Central memory CD8-positive, alpha-beta T cell (primary cell): ENCODE measurements around the gene ELMO1.

Experiments used
- ATAC-seq: fragments of 150-1000 bp; cut with Tn5 transposase; replicated peaks from 2 replicates; pipeline ENCODE4 v1.10.0; 2022; ENCODE audit warnings: mild to moderate bottlenecking, moderate FRiP score, moderate number of reproducible peaks; ENCODE audit not compliant: poor library complexity, severe bottlenecking; ENCODE audit errors: extremely low read depth
- DNase-seq, 2 donors: peaks; one replicate each; pipeline ENCODE4 v3.0.0; 2021; ENCODE audit warnings: low spot score in 2 of 2
- H3K27ac Mint-ChIP-seq: one replicate; pipeline ENCODE4 v1.8.0; 2022; ENCODE audit warnings: low read depth, mild to moderate bottlenecking, moderate library complexity, mixed read lengths
- H3K27me3 Mint-ChIP-seq: one replicate; pipeline ENCODE4 v1.8.0; 2022; ENCODE audit warnings: mixed read lengths
- H3K36me3 Mint-ChIP-seq: one replicate; pipeline ENCODE4 v1.8.0; 2022; ENCODE audit warnings: mild to moderate bottlenecking, moderate library complexity, mixed read lengths; ENCODE audit not compliant: insufficient read depth
- H3K4me1 Mint-ChIP-seq: one replicate; pipeline ENCODE4 v1.8.0; 2022; ENCODE audit warnings: mixed read lengths
- H3K4me3 Mint-ChIP-seq: one replicate; pipeline ENCODE4 v1.8.0; 2022; ENCODE audit warnings: mild to moderate bottlenecking, moderate library complexity, mixed read lengths
- H3K9me3 Mint-ChIP-seq: one replicate; pipeline ENCODE4 v1.8.0; 2022; ENCODE audit warnings: mixed read lengths

Gene ELMO1

GRCh38 chr7:37365405-37365804 is 83.3 kb downstream of the ELMO1 start:
- ATAC-seq (peak; percentile 36), DNase-seq (no peak)
- H3K9me3 Mint-ChIP-seq = no peaks in the 10 kb centered on the region
- H3K4me1 Mint-ChIP-seq = peaks cover 61% of the 10 kb centered on the region
- H3K4me3 Mint-ChIP-seq = no peak overlapping the region
- no peaks in the 10 kb centered on the region for H3K27me3 Mint-ChIP-seq
- no peaks in the 10 kb centered on the region for H3K36me3 Mint-ChIP-seq
- H3K27ac Mint-ChIP-seq = no peak overlapping the region

- ATAC-seq (no peak), DNase-seq (no peak)
- Mint-ChIP-seq H3K9me3 (no peaks in the 10 kb centered on the region), H3K4me1 (peaks cover 55% of the 10 kb centered on the region), H3K27me3 (no peaks in the 10 kb centered on the region), H3K36me3 (no peaks in the 10 kb centered on the region), H3K27ac (no peak overlapping the region), H3K4me3 (no peak overlapping the region)
Measured at GRCh38 chr7:37364856-37365255, 83.8 kb downstream of the ELMO1 start.

- H3K4me1 Mint-ChIP-seq = peaks cover 53% of the 10 kb centered on the region
- H3K27ac Mint-ChIP-seq = peak overlapping the region; percentile 2
- ATAC-seq = no peak
- no peaks in the 10 kb centered on the region for H3K9me3 Mint-ChIP-seq
- H3K4me3 Mint-ChIP-seq = no peak overlapping the region
- no peaks in the 10 kb centered on the region for H3K27me3 Mint-ChIP-seq
- H3K36me3 Mint-ChIP-seq = no peaks in the 10 kb centered on the region
- no peak for DNase-seq
Measured at GRCh38 chr7:37363536-37364491, 84.8 kb downstream of the ELMO1 start.

- no peaks in the 10 kb centered on the region for H3K27me3 Mint-ChIP-seq
- peak overlapping the region; percentile 2 for H3K27ac Mint-ChIP-seq
- DNase-seq (no peak), ATAC-seq (no peak)
- no peaks in the 10 kb centered on the region for H3K36me3 Mint-ChIP-seq
- no peaks in the 10 kb centered on the region for H3K9me3 Mint-ChIP-seq
- peaks cover 51% of the 10 kb centered on the region for H3K4me1 Mint-ChIP-seq
- H3K4me3 Mint-ChIP-seq = no peak overlapping the region
Measured at GRCh38 chr7:37362802-37363201, 85.9 kb downstream of the ELMO1 start.

- peak overlapping the region; percentile 17 for H3K27ac Mint-ChIP-seq
- peaks cover 40% of the 10 kb centered on the region for H3K4me1 Mint-ChIP-seq
- no peaks in the 10 kb centered on the region for H3K9me3 Mint-ChIP-seq
- no peaks in the 10 kb centered on the region for H3K27me3 Mint-ChIP-seq
- H3K36me3 Mint-ChIP-seq = no peaks in the 10 kb centered on the region
- ATAC-seq (peak; percentile 58), DNase-seq (no peak)
- H3K4me3 Mint-ChIP-seq = no peak overlapping the region
Measured at GRCh38 chr7:37360484-37360883, 88.2 kb downstream of the ELMO1 start.

- H3K27me3 Mint-ChIP-seq = no peaks in the 10 kb centered on the region
- H3K4me1 Mint-ChIP-seq = peaks cover 40% of the 10 kb centered on the region
- no peak overlapping the region for H3K4me3 Mint-ChIP-seq
Measured at GRCh38 chr7:37359662-37360444, 88.8 kb downstream of the ELMO1 start.

GRCh38 chr7:37359180-37359579 is 89.5 kb downstream of the ELMO1 start:
- DNase-seq (no peak), ATAC-seq (no peak)
- no peak overlapping the region for H3K4me3 Mint-ChIP-seq
- no peaks in the 10 kb centered on the region for H3K27me3 Mint-ChIP-seq
- peaks cover 47% of the 10 kb centered on the region for H3K4me1 Mint-ChIP-seq
- no peak overlapping the region for H3K27ac Mint-ChIP-seq
- H3K9me3 Mint-ChIP-seq = no peaks in the 10 kb centered on the region
- peaks cover 2% of the 10 kb centered on the region for H3K36me3 Mint-ChIP-seq

More at GRCh38 chr7:37359662-37360444, 88.8 kb downstream of the ELMO1 start:
- peaks cover 2% of the 10 kb centered on the region for H3K36me3 Mint-ChIP-seq
- ATAC-seq (no peak), DNase-seq (no peak)
- H3K27ac Mint-ChIP-seq = peak overlapping the region; percentile 17
- H3K9me3 Mint-ChIP-seq = no peaks in the 10 kb centered on the region

GRCh38 chr7:37357637-37357996 is 91.0 kb downstream of the ELMO1 start:
- DNase-seq (no peak), ATAC-seq (no peak)
- Mint-ChIP-seq H3K9me3 (no peaks in the 10 kb centered on the region), H3K27me3 (no peaks in the 10 kb centered on the region), H3K27ac (no peak overlapping the region), H3K4me3 (no peak overlapping the region), H3K36me3 (peaks cover 7% of the 10 kb centered on the region), H3K4me1 (peaks cover 45% of the 10 kb centered on the region)

- H3K27ac Mint-ChIP-seq = no peak overlapping the region
- no peaks in the 10 kb centered on the region for H3K27me3 Mint-ChIP-seq
- no peak for ATAC-seq
Measured at GRCh38 chr7:37356911-37357636, 91.6 kb downstream of the ELMO1 start.

GRCh38 chr7:37354656-37355131 is 94.0 kb downstream of the ELMO1 start:
- Mint-ChIP-seq H3K27me3 (no peaks in the 10 kb centered on the region), H3K9me3 (no peaks in the 10 kb centered on the region), H3K4me1 (peaks cover 47% of the 10 kb centered on the region), H3K27ac (peak overlapping the region; percentile 90), H3K4me3 (peak overlapping the region; percentile 93), H3K36me3 (peaks cover 7% of the 10 kb centered on the region)
- no peak for ATAC-seq
- DNase-seq = no peak

More at GRCh38 chr7:37356911-37357636, 91.6 kb downstream of the ELMO1 start:
- H3K4me1 Mint-ChIP-seq = peaks cover 42% of the 10 kb centered on the region
- no peak for DNase-seq
- peaks cover 7% of the 10 kb centered on the region for H3K36me3 Mint-ChIP-seq
- H3K4me3 Mint-ChIP-seq = no peak overlapping the region
- no peaks in the 10 kb centered on the region for H3K9me3 Mint-ChIP-seq

- H3K27me3 Mint-ChIP-seq = no peaks in the 10 kb centered on the region
- H3K4me1 Mint-ChIP-seq = peaks cover 47% of the 10 kb centered on the region
- DNase-seq (no peak), ATAC-seq (no peak)
- H3K9me3 Mint-ChIP-seq = no peaks in the 10 kb centered on the region
- H3K27ac Mint-ChIP-seq = peak overlapping the region; percentile 90
- peaks cover 7% of the 10 kb centered on the region for H3K36me3 Mint-ChIP-seq
- peak overlapping the region; percentile 93 for H3K4me3 Mint-ChIP-seq
Measured at GRCh38 chr7:37353949-37354655, 94.6 kb downstream of the ELMO1 start.
